NCI-H345 treated with DMSO at 0.1 percent for 48 hours (cell line): ENCODE measurements around the gene C1orf35.

ENCODE experiments used
- DNase-seq: peaks from one replicate; lab custom pipeline; 2025; ENCODE audit not compliant: unreplicated experiment; lab: John Stamatoyannopoulos, UW

Gene C1orf35

DNA sequence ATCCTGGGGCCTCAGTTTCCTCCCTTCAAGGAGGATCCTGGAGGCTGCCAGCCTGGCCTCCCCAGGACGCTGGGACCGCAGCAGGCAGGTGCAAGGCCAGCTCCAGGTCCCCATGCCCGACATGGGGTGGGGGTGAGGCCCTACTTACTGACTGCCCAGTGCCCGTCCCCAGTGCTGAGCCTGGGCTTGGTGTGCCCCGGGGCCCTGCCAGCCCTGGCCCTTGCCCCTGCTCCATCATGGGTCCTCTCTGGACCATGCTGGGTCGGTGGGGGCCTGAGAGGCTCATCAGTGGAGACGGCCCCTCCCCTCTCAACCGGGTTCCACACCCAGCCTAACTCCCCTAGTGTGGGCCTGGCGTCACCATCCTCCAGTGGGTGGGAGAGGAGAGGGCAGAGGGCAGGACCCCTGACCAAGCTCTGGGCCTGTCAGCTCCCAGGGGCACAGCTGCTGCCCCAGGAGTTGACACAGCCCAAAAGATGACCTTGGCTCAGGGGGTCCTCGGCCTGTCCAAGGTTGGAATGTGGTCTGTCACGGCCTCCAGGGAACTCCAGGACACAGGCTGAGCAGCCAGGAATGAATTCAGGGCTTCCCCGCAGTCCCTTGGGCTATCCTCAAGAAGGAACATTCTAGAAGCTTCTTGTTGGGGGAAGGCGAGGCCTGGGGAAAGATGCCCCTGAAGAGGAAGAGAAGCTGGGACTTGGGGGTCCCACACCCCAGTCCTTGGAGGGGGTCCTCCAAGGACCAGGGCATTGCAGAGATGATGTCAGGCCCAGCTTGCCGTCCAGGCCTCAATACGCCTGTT lies 38.2 kb downstream of the C1orf35 start:
- no peak for DNase-seq

DNA sequence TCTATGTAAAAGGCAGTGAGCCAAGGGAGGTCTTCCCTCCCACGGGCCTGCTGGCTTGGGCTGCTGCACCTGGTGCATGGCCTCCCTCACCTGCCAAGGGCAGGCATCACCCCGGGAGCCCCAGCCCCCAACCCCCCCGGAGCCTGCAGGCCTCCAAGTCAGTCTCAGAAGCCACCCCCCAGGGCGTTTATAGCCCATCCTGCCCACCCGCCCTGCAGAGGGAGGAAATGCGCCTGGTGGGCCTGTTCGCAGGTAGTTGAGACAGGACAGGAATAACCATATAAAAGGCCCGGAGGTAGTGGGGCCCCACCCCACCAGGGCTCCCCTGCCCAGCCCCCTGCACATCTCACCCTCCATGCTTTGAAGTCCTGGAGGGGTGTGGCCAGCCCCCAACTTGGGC lies 38.8 kb downstream of the C1orf35 start:
- DNase-seq = no peak

- DNase-seq = no peak
Measured at GRCh38 chr1:228063251-228064191, 39.6 kb downstream of the C1orf35 start.

DNA sequence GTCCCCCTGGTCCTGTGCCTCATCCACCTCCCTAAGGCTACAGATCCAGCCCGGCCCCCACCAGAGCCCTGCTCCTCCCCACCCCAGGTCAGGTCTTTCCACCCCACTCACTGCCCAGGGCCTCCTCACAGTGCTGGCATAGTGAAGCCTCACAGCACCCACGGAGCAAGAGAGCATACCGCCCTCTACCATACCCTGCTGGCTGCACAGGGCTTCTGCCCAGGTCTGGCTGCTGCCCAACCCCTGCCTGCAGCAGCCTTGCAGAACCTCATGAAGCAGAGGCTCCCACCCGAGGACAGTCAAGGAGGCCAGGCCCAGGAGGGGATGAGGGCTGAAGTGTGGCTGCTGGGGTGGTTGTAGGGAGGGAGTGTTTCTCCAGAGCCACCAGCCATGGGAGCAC lies 40.3 kb downstream of the C1orf35 start:
- DNase-seq = no peak

- no peak for DNase-seq
Measured at GRCh38 chr1:228062085-228062791, 40.9 kb downstream of the C1orf35 start.

GRCh38 chr1:228061411-228062084 lies 41.6 kb downstream of the C1orf35 start:
- no peak for DNase-seq

DNA sequence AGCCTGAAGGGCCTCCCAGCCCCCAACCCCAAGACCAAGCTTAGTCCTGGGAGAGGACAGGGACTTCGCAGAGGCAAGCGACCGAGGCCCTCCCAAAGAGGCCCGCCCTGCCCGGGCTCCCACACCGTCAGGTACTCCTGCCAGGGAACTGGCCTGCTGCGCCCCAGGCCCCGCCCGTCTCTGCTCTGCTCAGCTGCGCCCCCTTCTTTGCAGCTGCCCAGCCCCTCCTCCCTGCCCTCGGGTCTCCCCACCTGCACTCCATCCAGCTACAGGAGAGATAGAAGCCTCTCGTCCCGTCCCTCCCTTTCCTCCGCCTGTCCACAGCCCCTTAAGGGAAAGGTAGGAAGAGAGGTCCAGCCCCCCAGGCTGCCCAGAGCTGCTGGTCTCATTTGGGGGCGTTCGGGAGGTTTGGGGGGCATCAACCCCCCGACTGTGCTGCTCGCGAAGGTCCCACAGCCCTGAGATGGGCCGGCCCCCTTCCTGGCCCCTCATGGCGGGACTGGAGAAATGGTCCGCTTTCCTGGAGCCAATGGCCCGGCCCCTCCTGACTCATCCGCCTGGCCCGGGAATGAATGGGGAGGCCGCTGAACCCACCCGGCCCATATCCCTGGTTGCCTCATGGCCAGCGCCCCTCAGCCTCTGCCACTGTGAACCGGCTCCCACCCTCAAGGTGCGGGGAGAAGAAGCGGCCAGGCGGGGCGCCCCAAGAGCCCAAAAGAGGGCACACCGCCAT lies 42.5 kb downstream of the C1orf35 start:
- DNase-seq = no peak

DNA sequence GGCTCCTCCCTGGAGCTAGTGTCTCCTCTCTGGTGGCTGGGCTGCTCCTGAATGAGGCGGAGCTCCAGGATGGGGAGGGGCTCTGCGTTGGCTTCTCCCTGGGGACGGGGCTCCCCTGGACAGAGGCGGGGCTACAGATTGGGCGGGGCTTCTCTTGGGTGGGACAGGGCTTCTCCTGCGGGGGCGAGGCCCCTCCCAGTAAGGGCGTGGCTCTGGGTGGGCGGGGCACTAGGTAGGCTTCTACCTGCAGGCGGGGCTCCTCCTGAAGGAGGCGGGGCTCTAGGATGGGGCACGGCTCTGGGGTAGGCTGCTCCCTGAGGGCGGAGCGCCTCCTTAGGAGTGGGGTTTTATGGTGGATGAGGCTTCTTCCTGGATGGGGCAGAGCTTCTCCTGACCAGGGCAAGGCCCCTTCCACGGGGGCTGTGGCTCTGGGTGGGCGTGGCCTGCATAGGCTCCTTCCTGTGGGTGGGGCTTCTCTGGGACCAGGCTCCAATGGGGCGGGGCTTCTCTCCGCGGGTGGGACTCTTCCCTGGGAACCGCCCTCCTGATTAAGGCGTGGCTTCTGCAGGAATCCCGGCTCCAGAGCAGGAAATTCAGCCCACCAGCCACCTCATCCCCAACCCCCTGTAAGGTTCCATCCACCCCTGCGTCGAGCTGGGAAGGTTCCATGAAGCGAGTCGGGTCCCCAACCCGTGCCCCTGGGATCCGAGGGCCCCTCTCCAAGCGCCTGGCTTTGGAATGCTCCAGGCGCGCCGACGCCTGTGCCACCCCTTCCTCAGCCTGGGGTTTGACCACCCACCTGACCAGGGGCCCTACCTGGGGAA lies 43.3 kb downstream of the C1orf35 start:
- peak; percentile 87 for DNase-seq

GRCh38 chr1:228058949-228059633 lies 44.0 kb downstream of the C1orf35 start:
- no peak for DNase-seq

DNA sequence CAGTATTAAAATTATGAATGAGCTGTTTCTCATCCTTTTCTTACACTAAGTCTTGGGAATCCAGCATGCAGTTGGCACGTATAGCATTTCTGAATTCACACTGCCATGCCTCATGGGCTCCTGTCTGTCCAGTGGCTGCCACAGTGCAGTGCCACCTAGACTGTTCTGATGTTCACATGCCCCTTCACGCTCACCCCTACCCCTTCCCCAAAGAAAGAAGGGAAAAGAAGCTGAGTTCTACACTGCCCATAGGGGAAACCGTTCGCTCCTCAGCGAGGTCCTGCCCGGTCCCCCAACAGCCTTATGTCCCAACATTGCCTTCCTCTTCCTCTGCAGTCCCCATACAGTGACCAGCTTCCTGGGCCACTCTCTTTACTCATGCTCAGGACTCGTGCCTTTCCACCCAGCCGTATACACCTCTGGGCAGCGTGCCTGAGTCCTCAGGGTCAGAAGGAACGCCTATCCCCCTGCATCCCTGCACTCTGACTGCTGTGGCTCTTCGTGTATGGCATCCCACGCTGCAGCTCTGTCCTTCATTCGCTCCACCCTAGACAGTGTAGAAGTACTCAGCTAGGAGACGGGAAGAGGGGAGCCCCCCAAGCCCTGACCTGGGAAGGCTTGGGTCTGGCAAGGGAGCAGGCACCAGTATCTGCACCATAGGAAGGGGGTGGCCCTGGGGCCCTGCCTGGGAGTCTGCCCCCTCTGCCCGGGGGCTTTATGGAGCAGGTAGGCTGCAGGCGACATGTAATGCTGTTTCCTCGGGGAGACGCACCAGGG lies 44.8 kb downstream of the C1orf35 start:
- no peak for DNase-seq
